IPS-NIHi7 (cell line): ENCODE results near the gene JPH3.
"Not testable (repeated sequence)": the region's sequence is repeated elsewhere in the genome, so short reads cannot be mapped to it uniquely, and the experiment has no call there.

Source experiments
- DNase-seq: peaks from one replicate; pipeline ENCODE4 v3.0.0; 2012; ENCODE audit warnings: mixed read lengths; ENCODE audit errors: extremely low spot score

The JPH3 gene

DNA sequence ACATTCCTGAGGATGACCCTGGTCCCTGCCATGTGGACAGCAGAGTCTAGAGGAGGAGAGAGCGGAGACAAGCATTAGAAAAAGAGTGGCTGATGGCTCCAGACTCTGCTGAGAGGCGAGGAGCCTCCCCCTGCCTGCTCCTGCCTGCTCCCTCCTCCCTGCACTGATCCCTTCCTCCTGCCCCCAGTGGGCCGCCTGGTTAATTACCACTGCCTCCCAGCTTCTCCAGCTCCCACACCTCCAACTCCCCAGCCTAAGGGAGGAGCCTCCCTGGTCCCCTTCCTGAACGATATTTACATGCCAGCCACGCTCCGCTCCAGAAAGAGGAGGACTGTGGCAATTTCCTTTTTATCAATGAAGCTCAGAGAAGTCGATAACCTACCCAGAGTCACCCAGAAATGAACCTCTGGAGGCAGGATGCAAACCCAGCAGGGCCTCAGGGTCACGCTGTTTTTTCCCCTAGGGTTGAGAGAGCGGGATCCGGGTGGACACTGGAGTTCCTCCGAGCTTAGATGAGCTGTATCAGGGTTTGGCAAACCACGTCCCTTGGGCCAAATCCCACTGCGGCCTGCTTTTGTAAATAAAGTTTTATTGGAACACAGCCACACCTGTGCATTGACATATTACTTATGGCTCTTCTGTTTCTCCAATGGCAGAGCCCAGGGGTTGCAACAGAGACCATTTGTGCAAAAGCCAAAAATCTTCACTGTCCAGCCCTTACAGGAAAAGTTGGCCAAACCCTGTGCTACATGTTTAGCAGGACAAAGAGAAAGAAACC lies 27.1 kb upstream of the JPH3 start:
- DNase-seq: peak; percentile 81

GRCh38 chr16:87576171-87576570 lies 26.1 kb upstream of the JPH3 start:
- DNase-seq: peak; percentile 68

- not testable (repeated sequence) for DNase-seq
Observed at GRCh38 chr16:87578142-87578930, 24.0 kb upstream of the JPH3 start.

GRCh38 chr16:87579691-87580090 lies 22.6 kb upstream of the JPH3 start:
- no peak for DNase-seq

DNA sequence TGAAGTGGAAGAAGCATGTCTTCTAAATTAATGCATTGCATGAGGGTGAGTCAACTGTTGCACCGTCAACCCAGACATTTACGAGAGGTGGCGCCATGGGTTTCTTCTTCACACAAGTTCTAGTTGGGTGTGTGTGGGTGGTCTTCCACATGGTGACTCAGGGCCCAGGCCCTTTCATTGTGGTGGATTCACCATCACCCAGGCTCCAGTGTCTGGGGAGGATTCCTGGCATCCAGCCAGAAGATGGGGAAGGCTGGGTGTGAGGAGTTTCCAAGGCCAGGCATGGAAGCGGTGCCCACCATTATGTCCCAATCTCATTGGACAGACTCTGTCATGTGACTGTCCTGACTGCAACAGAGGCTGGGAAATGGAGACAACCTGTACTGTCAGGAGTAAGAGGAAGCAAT lies 21.4 kb upstream of the JPH3 start:
- no peak for DNase-seq

DNA sequence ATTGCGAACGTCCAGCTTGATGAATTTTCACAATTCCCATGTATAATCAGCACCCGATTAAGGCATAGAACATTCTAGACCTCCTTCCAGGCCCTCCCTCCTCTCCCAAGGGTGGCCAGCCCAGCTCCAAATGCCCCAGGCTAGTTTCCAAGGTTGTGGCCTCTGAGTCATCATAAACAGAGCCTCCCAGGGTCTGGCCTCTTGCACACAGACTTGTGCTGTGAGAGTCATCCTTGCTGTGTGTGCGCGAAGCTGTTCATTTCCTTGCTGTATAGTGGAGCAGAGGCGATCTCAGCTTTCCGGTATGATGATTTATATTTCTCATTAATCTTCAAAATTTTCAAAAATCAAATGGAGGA lies 20.5 kb upstream of the JPH3 start:
- DNase-seq: no peak

DNA sequence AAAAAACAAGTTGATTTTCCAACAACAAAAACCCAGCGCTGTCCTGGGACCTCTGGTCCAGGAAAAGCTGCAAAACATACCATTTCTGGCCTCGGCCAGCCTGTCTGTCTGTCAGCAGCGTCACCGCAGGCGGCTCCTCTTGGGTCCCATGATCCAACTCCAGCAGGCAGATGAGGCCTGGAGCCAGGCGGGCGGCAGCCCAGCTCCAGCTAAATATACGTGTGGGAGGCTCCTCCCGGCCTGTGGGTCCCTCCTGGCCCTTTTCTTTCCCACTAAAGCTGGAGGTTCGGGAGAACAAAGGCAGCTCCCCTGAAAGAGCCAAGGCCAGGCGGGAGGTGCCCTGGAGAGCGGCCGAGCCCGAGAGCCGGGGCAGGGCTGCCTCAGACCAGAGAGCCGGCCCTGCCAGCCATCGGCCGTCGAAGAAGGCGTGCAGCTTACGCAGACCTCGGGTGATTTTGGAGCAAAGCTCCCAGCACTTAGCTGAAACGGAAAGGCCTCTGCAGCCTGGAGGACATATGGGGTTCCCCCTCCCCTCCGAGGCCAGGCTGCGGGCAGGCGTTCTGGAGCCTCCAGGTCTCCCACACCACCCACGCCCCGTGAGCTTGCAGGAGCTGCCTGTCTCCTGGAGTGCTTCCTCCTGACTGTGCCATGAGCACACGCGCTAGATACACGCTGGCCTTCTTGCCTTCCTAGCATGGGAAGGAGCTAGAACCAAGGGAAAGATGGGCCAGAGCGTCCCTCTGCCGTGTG lies 19.9 kb upstream of the JPH3 start:
- no peak for DNase-seq

DNA sequence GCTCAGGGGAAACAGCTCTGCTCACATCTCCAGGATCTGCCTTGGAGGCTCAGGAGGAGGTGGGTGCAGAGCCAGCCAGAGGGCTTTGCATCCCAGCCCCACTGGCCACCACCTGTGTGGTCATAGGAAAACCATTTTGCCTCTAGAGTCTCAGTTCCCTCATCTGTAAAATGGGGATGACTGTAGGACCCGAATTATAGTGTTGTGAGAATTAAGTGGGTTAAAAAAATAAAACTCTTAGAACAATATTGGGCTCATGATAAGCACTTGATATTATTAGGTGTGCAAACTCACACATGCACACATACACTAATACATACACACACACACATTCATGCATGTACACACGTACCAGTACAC lies 19.4 kb upstream of the JPH3 start:
- no peak for DNase-seq

GRCh38 chr16:87583453-87584131 lies 18.7 kb upstream of the JPH3 start:
- DNase-seq: no peak

GRCh38 chr16:87584271-87584670 lies 18.0 kb upstream of the JPH3 start:
- no peak for DNase-seq

GRCh38 chr16:87584975-87585374 lies 17.3 kb upstream of the JPH3 start:
- DNase-seq: no peak

- no peak for DNase-seq
Observed at GRCh38 chr16:87585442-87586200, 16.7 kb upstream of the JPH3 start.

- no peak for DNase-seq
Observed at GRCh38 chr16:87586201-87586782, 16.0 kb upstream of the JPH3 start.

- DNase-seq: no peak
Observed at GRCh38 chr16:87587636-87588035, 14.7 kb upstream of the JPH3 start.

GRCh38 chr16:87592018-87592712 lies 10.1 kb upstream of the JPH3 start:
- no peak for DNase-seq

DNA sequence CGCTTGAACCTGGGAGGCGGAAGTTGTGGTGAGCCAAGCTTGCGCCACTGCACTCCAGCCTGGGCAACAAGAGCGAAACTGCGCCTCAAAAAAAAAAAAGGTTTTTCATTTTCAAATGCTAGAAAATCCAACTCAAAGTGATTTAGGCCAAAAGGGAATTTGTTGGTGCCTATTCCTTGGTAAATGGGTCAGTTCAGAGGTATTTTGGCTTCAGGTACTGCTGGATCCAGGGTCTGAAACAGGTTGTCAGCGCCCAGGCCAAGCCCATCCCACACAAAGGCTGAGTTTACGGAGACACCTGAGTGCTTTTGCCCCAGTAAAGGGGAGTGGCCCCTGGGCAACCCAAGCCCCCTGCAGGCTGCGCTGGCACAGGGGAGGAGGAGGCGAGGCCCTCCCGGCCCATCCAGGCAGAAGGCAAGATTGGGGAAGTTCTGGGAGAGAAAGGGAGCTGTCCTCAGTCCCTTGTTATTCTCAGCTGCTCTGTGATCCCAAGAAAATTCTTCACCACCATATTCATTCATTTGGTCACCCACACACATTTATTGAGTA lies 8.5 kb upstream of the JPH3 start:
- no peak for DNase-seq

GRCh38 chr16:87595712-87596111 lies 6.6 kb upstream of the JPH3 start:
- DNase-seq: no peak

DNA sequence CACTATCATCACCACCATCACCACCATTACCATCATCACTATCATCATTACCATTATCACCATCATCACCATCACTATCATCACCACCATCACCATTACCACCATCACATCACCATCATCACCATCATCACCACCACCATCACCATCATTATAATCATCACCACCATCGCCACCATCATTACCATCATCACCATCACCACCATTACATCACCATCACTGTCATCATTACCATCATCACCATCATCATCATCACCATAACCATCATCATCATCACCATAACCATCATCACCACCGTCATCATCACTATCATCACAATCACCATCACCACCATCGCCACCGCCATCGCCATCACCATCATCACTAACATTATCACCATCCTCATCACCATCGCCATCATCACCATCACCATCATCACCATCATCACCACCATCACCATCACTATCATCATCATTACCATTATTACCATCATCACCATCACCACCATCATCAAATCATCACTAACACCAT lies 4.9 kb upstream of the JPH3 start:
- no peak for DNase-seq

- DNase-seq: no peak
Observed at GRCh38 chr16:87598431-87598830, 3.9 kb upstream of the JPH3 start.

DNA sequence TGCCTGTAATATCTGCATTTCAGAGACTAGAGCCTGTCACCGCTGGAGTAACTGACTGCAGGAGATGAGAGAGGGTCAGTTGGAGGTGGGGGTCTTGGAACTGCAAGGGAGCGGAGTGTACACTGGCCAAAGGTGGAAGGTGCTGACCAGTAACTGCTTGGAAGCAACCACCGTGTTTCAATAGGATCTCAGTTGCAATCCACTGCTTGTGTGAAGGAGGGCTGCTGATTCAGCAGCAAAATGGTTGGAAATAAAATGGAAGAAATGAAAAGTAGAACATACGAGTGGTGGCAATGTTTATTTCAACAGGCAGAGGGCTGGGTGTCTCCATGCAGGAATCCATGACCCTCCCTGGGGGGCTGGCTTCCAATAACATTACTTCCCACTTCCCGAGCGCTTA lies 2.1 kb upstream of the JPH3 start:
- DNase-seq: no peak
